Measurements from ENCODE around the gene PCDHB8.
"Not testable (repeated sequence)": the region's sequence is repeated elsewhere in the genome, so short reads cannot be mapped to it uniquely, and the experiment has no call there.

Gene PCDHB8

DNA sequence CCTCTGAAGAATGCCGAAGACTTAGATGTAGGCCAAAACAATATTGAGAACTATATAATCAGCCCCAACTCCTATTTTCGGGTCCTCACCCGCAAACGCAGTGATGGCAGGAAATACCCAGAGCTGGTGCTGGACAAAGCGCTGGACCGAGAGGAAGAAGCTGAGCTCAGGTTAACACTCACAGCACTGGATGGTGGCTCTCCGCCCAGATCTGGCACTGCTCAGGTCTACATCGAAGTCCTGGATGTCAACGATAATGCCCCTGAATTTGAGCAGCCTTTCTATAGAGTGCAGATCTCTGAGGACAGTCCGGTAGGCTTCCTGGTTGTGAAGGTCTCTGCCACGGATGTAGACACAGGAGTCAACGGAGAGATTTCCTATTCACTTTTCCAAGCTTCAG is 37.0 kb downstream of the PCDHB8 start:
- CTCF ChIA-PET; POLR2A ChIA-PET; H3K4me3 ChIP-seq (ENCODE audit: low read depth, low read length); DNase-seq (ENCODE audit: low read depth, low spot score): not testable (repeated sequence)

DNA sequence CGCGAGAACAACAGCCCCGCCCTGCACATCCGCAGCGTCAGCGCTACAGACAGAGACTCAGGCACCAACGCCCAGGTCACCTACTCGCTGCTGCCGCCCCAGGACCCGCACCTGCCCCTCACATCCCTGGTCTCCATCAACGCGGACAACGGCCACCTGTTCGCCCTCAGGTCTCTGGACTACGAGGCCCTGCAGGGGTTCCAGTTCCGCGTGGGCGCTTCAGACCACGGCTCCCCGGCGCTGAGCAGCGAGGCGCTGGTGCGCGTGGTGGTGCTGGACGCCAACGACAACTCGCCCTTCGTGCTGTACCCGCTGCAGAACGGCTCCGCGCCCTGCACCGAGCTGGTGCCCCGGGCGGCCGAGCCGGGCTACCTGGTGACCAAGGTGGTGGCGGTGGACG is 37.9 kb downstream of the PCDHB8 start:
- POLR2A ChIA-PET; CTCF ChIA-PET; H3K4me3 ChIP-seq (ENCODE audit: low read depth, low read length); DNase-seq (ENCODE audit: low read depth, low spot score): not testable (repeated sequence)

DNA sequence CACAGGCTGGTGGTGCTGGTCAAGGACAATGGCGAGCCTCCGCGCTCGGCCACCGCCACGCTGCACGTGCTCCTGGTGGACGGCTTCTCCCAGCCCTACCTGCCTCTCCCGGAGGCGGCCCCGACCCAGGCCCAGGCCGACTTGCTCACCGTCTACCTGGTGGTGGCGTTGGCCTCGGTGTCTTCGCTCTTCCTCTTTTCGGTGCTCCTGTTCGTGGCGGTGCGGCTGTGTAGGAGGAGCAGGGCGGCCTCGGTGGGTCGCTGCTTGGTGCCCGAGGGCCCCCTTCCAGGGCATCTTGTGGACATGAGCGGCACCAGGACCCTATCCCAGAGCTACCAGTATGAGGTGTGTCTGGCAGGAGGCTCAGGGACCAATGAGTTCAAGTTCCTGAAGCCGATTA is 38.4 kb downstream of the PCDHB8 start:
- CTCF ChIA-PET; POLR2A ChIA-PET; DNase-seq (ENCODE audit: low read depth, low spot score); H3K4me3 ChIP-seq (ENCODE audit: low read depth, low read length): not testable (repeated sequence)

DNA sequence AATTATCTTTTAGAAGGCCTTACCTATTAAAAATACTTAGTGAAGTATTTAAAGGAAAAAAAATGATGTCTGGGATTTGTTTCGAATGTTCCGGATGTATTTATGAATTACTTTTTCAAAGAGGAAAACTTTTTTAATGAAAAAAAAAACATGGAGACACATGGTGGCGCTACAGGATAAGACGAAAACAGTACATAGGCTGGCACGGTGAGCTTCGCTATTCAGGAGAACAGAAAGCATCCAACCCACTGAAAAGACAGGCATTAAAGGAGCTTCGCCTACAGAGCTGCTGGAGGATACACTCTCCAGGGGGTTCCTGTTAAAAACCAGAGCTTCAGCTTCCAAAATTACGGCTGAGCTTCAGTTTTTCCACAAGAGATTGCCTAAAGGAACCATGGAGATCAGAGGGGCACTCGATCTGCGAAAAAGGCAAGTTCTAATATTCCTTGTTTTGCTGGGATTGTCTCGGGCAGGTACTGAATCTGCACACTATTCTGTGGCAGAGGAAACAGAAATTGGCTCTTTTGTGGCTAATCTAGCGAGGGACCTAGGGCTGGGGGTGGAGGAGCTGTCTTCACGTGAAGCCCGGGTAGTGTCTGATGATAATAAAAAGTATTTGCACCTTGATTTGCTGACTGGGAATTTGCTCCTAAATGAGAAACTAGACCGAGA is 45.7 kb downstream of the PCDHB8 start, which contains the start of gene PCDHB14:
Gene PCDHB14 (plus strand): TSS at position 232 of the 672 bp plus-strand sequence. CDS start 163 bp downstream, at position 395.
- TF ChIP-seq, protein P1, sequence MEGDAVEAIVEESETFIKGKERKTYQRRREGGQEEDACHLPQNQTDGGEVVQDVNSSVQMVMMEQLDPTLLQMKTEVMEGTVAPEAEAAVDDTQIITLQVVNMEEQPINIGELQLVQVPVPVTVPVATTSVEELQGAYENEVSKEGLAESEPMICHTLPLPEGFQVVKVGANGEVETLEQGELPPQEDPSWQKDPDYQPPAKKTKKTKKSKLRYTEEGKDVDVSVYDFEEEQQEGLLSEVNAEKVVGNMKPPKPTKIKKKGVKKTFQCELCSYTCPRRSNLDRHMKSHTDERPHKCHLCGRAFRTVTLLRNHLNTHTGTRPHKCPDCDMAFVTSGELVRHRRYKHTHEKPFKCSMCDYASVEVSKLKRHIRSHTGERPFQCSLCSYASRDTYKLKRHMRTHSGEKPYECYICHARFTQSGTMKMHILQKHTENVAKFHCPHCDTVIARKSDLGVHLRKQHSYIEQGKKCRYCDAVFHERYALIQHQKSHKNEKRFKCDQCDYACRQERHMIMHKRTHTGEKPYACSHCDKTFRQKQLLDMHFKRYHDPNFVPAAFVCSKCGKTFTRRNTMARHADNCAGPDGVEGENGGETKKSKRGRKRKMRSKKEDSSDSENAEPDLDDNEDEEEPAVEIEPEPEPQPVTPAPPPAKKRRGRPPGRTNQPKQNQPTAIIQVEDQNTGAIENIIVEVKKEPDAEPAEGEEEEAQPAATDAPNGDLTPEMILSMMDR (IDR thresholded peaks at IDR 0.05; ENCODE audit: insufficient read depth, low read length, missing control alignments), result no peak
- peak within 1 kb of the TSS; percentile 33 for H3K4me3 ChIP-seq (ENCODE audit: low read depth, low read length)
- ChIA-PET POLR2A (interaction anchor here (0.6 kb wide), 1 partner anchor 341 kb away, joined by 4 read pairs; no protein-coding TSS in a partner anchor), CTCF (interaction anchor here (0.7 to 3.3 kb wide), 11 partner anchors 14 to 343 kb away, joined by 3 to 57 read pairs (median 4); partner anchors contain the start of genes PCDHB12, PCDHGA2 and PCDHGA6)
- no peak for DNase-seq (ENCODE audit: low read depth, low spot score)

DNA sequence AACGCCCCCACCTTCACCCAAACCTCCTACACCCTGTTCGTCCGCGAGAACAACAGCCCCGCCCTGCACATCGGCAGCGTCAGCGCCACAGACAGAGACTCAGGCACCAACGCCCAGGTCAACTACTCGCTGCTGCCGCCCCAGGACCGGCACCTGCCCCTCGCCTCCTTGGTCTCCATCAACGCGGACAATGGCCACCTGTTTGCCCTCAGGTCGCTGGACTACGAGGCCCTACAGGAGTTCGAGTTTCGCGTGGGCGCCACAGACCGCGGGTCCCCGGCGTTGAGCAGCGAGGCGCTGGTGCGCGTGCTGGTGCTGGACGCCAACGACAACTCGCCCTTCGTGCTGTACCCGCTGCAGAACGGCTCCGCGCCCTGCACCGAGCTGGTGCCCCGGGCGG is 47.3 kb downstream of the PCDHB8 start:
- POLR2A ChIA-PET, result not testable (repeated sequence)

DNA sequence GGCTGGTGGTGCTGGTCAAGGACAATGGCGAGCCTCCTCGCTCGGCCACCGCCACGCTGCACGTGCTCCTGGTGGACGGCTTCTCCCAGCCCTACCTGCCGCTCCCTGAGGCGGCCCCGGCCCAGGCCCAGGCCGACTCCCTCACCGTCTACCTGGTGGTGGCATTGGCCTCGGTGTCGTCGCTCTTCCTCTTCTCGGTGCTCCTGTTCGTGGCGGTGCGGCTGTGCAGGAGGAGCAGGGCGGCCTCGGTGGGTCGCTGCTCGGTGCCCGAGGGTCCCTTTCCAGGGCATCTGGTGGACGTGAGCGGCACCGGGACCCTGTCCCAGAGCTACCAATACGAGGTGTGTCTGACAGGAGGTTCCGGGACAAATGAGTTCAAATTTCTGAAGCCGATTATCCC is 47.8 kb downstream of the PCDHB8 start:
- DNase-seq (ENCODE audit: low read depth, low spot score); H3K4me3 ChIP-seq (ENCODE audit: low read depth, low read length); POLR2A ChIA-PET: not testable (repeated sequence)
- CTCF ChIA-PET, result interaction anchor here (2.3 kb wide), 1 partner anchor 339 kb away, joined by 9 read pairs; no protein-coding TSS in a partner anchor

More for the DNA sequence above, 47.3 kb downstream of the PCDHB8 start:
- H3K4me3 ChIP-seq (ENCODE audit: low read depth, low read length); DNase-seq (ENCODE audit: low read depth, low spot score): not testable (repeated sequence)
- CTCF ChIA-PET, result interaction anchor here (3.3 kb wide), 1 partner anchor 338 kb away, joined by 57 read pairs; no protein-coding TSS in a partner anchor

Data from AG04449 (cell line).